GM23338 (cell line): ENCODE data around the gene EMP2. TPM values are rescaled to one million over a fixed set of nuclear protein-coding genes. Genes with fewer than 3 reads are reported as not detected.

ENCODE experiments used
- ATAC-seq: fragments of 200-7000 bp; cut with Tn5 transposase; 3 replicates; pipeline ENCODE4 v1.9.1; 2020
- DNase-seq: peaks from one replicate; pipeline ENCODE4 v3.0.0-alpha.2; 2015; ENCODE audit warnings: low spot score
- H2AFZ ChIP-seq: fragments of 200-600 bp; sonication (generic); 2 replicates; pipeline ENCODE4 v1.8.0; 2016; ENCODE audit warnings: antibody characterized with exemption, mild to moderate bottlenecking, moderate library complexity
- H3F3A ChIP-seq: fragments of 200-600 bp; sonication (generic); replicated peaks from 2 replicates; pipeline ENCODE4 v1.8.0; 2017; ENCODE audit warnings: antibody characterized with exemption, mixed run types, low read depth
- H3K27ac ChIP-seq: fragments of 200-600 bp; sonication (generic); 2 replicates; pipeline ENCODE4 v1.6.1; 2016; ENCODE audit warnings: low read depth
- H3K27me3 ChIP-seq: fragments of 200-600 bp; sonication (generic); 2 replicates; pipeline ENCODE4 v1.8.0; 2016; ENCODE audit warnings: mild to moderate bottlenecking, mixed run types, moderate library complexity; ENCODE audit not compliant: insufficient read depth
- H3K36me3 ChIP-seq: fragments of 200-600 bp; sonication (generic); 2 replicates; pipeline ENCODE4 v1.8.0; 2016; ENCODE audit warnings: mild to moderate bottlenecking; ENCODE audit not compliant: insufficient read depth
- H3K4me1 ChIP-seq: fragments of 200-600 bp; sonication (generic); 2 replicates; pipeline ENCODE4 v1.8.0; 2016; ENCODE audit warnings: mild to moderate bottlenecking, moderate library complexity; ENCODE audit not compliant: insufficient read depth
- H3K4me2 ChIP-seq: fragments of 200-600 bp; sonication (generic); 2 replicates; pipeline ENCODE4 v1.7.1; 2017; ENCODE audit warnings: mixed run types
- H3K4me3 ChIP-seq: fragments of 200-600 bp; sonication (generic); 2 replicates; pipeline ENCODE4 v1.6.1; 2016; ENCODE audit warnings: mixed run types
- H3K79me2 ChIP-seq: fragments of 200-600 bp; sonication (generic); replicated peaks from 2 replicates; pipeline ENCODE4 v1.8.0; 2017; ENCODE audit warnings: mild to moderate bottlenecking; ENCODE audit not compliant: insufficient read depth
- H3K9me2 ChIP-seq: fragments of 200-600 bp; sonication (generic); 2 replicates; pipeline ENCODE4 v1.8.0; 2017; ENCODE audit not compliant: insufficient read depth
- H4K20me1 ChIP-seq: fragments of 200-600 bp; sonication (generic); replicated peaks from 2 replicates; pipeline ENCODE4 v1.8.0; 2017; ENCODE audit warnings: mild to moderate bottlenecking; ENCODE audit not compliant: insufficient read depth
- H3K27ac Mint-ChIP-seq: 2 replicates; pipeline ENCODE4 v1.8.0; 2020; ENCODE audit warnings: inconsistent platforms, mild to moderate bottlenecking, moderate library complexity, mixed read lengths
- H3K27me3 Mint-ChIP-seq: 3 replicates; pipeline ENCODE4 v1.8.0; 2022; ENCODE audit warnings: low read depth, mild to moderate bottlenecking, moderate library complexity, mixed read lengths, inconsistent platforms; ENCODE audit not compliant: insufficient read depth, poor library complexity
- H3K36me3 Mint-ChIP-seq: 3 replicates; pipeline ENCODE4 v1.8.0; 2021; ENCODE audit warnings: low read depth, mild to moderate bottlenecking, inconsistent platforms, moderate library complexity, mixed read lengths
- H3K4me1 Mint-ChIP-seq: 3 replicates; pipeline ENCODE4 v1.8.0; 2020; ENCODE audit warnings: mild to moderate bottlenecking, inconsistent platforms, mixed read lengths
- H3K4me3 Mint-ChIP-seq: 3 replicates; pipeline ENCODE4 v1.8.0; 2021; ENCODE audit warnings: moderate library complexity, mild to moderate bottlenecking, inconsistent platforms, mixed read lengths
- H3K9me3 Mint-ChIP-seq: 3 replicates; pipeline ENCODE4 v1.8.0; 2020; ENCODE audit warnings: moderate library complexity, mild to moderate bottlenecking, inconsistent platforms, mixed read lengths
- CREB1 ChIP-seq: fragments of 250-450 bp; sonication (Bioruptor Pico); IDR thresholded peaks from 2 replicates; pipeline ENCODE4 v1.5.0; 2020; ENCODE audit warnings: low read depth, mild to moderate bottlenecking, moderate library complexity
- ETS1 ChIP-seq: IDR thresholded peaks from 2 replicates; pipeline ENCODE4 v1.6.1; 2016; ENCODE audit warnings: antibody characterized with exemption
- EZH2 ChIP-seq: fragments of 200-600 bp; sonication (generic); IDR thresholded peaks from one replicate; pipeline ENCODE4 v1.8.0; 2017; ENCODE audit warnings: antibody characterized with exemption, mild to moderate bottlenecking, low read depth; ENCODE audit not compliant: unreplicated experiment
- EZH2phosphoT487 ChIP-seq: fragments of 200-600 bp; sonication (generic); IDR thresholded peaks from one replicate; pipeline ENCODE4 v1.8.1; 2018; ENCODE audit warnings: antibody characterized with exemption; ENCODE audit not compliant: unreplicated experiment
- JUNB ChIP-seq: IDR thresholded peaks from one replicate; pipeline ENCODE4 v1.6.1; 2016; ENCODE audit warnings: antibody characterized with exemption; ENCODE audit not compliant: unreplicated experiment
- NANOG ChIP-seq: IDR thresholded peaks from 2 replicates; pipeline ENCODE4 v1.6.1; 2016; ENCODE audit warnings: antibody characterized with exemption, borderline replicate concordance
- POLR2AphosphoS5 ChIP-seq: IDR thresholded peaks from 2 replicates; pipeline ENCODE4 v1.6.1; 2016; ENCODE audit warnings: antibody characterized with exemption, low read depth
- STAT1 ChIP-seq: IDR thresholded peaks from one replicate; pipeline ENCODE4 v1.6.1; 2016; ENCODE audit warnings: antibody characterized with exemption; ENCODE audit not compliant: unreplicated experiment
- ZNF114 ChIP-seq: fragments of 250-450 bp; sonication (Bioruptor Pico); IDR thresholded peaks from 2 replicates; pipeline ENCODE4 v1.5.0; 2020; ENCODE audit warnings: mild to moderate bottlenecking, moderate library complexity
- ZNF331 ChIP-seq: fragments of 250-450 bp; sonication (Bioruptor Pico); IDR thresholded peaks from 2 replicates; pipeline ENCODE4 v1.5.0; 2020; ENCODE audit warnings: low read depth, mild to moderate bottlenecking, moderate library complexity
- polyA plus RNA-seq: library from polyadenylated mRNA; unstranded; fragments of >200 nt; fragmentation: Nextera tagmentation; extraction: Ambion mirVana; gene quantifications from 2 replicates; pipeline ENCODE4 v1.2.1, GENCODE V29; 2016
- total RNA-seq: library from RNA; depleted of rRNA; stranded (reverse); fragments of >200 nt; shearing (Covaris generic); gene quantifications from 2 replicates; pipeline ENCODE4 v1.2.3, GENCODE V29; 2014
- TF ChIP-seq, protein P1 (sequence below): IDR thresholded peaks from one replicate; pipeline ENCODE4 v1.6.1; 2018; ENCODE audit warnings: antibody characterized with exemption; ENCODE audit not compliant: unreplicated experiment
- TF ChIP-seq, protein P2 (sequence below): fragments of 250-450 bp; sonication (Bioruptor Pico); IDR thresholded peaks from 2 replicates; pipeline ENCODE4 v1.5.0; 2020; ENCODE audit warnings: mild to moderate bottlenecking, moderate library complexity
- TF ChIP-seq, protein P3 (sequence below), 2 experiments: fragments of 200-600 bp in 1 of 2; sonication (generic) in 1 of 2; conservative IDR thresholded peaks; 2 replicates each; pipeline versions ENCODE4 v1.5.1 to v1.6.1; 2016 to 2017; ENCODE audit warnings: antibody characterized with exemption in 2 of 2, low read depth in 2 of 2, mild to moderate bottlenecking in 2 of 2, moderate library complexity in 1 of 2

EMP2 gene
- total and polyA plus RNA-seq, 2 experiments from 2014 or later: 7.3 to 40.1 TPM

DNA sequence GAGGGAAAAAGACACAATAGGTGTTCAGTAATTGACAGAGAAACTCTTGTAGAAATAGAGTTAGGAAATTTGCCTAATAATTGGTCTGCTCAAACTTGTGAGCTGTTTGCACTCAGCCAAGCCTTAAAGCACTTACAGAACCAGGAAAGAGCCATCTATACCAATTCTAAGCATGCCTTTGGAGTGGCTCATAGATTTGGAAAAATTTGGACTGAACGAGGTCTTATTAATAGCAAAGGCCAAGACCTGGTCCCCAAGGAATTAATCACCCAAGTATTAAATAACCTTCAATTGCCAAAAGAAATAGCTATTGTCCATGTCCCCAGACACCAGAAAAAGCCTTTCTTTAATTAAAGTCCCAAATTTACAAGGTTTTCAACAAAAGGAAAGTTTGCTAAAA is 90.3 kb downstream of the EMP2 start:
- peaks cover 44% of the 10 kb centered on the region for H3K9me3 Mint-ChIP-seq
- TF ChIP-seq NANOG: no peak
- no peak for TF ChIP-seq EZH2phosphoT487
- no peak for TF ChIP-seq ZNF331 (CRISPR knock-in tag)
- TF ChIP-seq CREB1 (CRISPR knock-in tag): no peak
- TF ChIP-seq ZNF114: no peak
- TF ChIP-seq, protein P1, sequence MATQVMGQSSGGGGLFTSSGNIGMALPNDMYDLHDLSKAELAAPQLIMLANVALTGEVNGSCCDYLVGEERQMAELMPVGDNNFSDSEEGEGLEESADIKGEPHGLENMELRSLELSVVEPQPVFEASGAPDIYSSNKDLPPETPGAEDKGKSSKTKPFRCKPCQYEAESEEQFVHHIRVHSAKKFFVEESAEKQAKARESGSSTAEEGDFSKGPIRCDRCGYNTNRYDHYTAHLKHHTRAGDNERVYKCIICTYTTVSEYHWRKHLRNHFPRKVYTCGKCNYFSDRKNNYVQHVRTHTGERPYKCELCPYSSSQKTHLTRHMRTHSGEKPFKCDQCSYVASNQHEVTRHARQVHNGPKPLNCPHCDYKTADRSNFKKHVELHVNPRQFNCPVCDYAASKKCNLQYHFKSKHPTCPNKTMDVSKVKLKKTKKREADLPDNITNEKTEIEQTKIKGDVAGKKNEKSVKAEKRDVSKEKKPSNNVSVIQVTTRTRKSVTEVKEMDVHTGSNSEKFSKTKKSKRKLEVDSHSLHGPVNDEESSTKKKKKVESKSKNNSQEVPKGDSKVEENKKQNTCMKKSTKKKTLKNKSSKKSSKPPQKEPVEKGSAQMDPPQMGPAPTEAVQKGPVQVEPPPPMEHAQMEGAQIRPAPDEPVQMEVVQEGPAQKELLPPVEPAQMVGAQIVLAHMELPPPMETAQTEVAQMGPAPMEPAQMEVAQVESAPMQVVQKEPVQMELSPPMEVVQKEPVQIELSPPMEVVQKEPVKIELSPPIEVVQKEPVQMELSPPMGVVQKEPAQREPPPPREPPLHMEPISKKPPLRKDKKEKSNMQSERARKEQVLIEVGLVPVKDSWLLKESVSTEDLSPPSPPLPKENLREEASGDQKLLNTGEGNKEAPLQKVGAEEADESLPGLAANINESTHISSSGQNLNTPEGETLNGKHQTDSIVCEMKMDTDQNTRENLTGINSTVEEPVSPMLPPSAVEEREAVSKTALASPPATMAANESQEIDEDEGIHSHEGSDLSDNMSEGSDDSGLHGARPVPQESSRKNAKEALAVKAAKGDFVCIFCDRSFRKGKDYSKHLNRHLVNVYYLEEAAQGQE: no peak
- no peak for TF ChIP-seq JUNB
- TF ChIP-seq, protein P2, sequence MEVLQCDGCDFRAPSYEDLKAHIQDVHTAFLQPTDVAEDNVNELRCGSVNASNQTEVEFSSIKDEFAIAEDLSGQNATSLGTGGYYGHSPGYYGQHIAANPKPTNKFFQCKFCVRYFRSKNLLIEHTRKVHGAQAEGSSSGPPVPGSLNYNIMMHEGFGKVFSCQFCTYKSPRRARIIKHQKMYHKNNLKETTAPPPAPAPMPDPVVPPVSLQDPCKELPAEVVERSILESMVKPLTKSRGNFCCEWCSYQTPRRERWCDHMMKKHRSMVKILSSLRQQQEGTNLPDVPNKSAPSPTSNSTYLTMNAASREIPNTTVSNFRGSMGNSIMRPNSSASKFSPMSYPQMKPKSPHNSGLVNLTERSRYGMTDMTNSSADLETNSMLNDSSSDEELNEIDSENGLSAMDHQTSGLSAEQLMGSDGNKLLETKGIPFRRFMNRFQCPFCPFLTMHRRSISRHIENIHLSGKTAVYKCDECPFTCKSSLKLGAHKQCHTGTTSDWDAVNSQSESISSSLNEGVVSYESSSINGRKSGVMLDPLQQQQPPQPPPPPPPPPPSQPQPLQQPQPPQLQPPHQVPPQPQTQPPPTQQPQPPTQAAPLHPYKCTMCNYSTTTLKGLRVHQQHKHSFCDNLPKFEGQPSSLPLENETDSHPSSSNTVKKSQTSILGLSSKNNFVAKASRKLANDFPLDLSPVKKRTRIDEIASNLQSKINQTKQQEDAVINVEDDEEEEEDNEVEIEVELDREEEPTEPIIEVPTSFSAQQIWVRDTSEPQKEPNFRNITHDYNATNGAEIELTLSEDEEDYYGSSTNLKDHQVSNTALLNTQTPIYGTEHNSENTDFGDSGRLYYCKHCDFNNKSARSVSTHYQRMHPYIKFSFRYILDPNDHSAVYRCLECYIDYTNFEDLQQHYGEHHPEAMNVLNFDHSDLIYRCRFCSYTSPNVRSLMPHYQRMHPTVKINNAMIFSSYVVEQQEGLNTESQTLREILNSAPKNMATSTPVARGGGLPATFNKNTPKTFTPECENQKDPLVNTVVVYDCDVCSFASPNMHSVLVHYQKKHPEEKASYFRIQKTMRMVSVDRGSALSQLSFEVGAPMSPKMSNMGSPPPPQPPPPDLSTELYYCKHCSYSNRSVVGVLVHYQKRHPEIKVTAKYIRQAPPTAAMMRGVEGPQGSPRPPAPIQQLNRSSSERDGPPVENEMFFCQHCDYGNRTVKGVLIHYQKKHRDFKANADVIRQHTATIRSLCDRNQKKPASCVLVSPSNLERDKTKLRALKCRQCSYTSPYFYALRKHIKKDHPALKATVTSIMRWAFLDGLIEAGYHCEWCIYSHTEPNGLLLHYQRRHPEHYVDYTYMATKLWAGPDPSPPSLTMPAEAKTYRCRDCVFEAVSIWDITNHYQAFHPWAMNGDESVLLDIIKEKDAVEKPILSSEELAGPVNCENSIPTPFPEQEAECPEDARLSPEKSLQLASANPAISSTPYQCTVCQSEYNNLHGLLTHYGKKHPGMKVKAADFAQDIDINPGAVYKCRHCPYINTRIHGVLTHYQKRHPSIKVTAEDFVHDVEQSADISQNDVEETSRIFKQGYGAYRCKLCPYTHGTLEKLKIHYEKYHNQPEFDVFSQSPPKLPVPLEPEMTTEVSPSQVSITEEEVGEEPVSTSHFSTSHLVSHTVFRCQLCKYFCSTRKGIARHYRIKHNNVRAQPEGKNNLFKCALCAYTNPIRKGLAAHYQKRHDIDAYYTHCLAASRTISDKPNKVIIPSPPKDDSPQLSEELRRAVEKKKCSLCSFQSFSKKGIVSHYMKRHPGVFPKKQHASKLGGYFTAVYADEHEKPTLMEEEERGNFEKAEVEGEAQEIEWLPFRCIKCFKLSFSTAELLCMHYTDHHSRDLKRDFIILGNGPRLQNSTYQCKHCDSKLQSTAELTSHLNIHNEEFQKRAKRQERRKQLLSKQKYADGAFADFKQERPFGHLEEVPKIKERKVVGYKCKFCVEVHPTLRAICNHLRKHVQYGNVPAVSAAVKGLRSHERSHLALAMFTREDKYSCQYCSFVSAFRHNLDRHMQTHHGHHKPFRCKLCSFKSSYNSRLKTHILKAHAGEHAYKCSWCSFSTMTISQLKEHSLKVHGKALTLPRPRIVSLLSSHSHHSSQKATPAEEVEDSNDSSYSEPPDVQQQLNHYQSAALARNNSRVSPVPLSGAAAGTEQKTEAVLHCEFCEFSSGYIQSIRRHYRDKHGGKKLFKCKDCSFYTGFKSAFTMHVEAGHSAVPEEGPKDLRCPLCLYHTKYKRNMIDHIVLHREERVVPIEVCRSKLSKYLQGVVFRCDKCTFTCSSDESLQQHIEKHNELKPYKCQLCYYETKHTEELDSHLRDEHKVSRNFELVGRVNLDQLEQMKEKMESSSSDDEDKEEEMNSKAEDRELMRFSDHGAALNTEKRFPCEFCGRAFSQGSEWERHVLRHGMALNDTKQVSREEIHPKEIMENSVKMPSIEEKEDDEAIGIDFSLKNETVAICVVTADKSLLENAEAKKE (CRISPR knock-in tag): no peak
- no peak for TF ChIP-seq STAT1
- no peak for TF ChIP-seq ETS1
- no peak for TF ChIP-seq EZH2
- no peak for TF ChIP-seq POLR2AphosphoS5
- TF ChIP-seq, protein P3, sequence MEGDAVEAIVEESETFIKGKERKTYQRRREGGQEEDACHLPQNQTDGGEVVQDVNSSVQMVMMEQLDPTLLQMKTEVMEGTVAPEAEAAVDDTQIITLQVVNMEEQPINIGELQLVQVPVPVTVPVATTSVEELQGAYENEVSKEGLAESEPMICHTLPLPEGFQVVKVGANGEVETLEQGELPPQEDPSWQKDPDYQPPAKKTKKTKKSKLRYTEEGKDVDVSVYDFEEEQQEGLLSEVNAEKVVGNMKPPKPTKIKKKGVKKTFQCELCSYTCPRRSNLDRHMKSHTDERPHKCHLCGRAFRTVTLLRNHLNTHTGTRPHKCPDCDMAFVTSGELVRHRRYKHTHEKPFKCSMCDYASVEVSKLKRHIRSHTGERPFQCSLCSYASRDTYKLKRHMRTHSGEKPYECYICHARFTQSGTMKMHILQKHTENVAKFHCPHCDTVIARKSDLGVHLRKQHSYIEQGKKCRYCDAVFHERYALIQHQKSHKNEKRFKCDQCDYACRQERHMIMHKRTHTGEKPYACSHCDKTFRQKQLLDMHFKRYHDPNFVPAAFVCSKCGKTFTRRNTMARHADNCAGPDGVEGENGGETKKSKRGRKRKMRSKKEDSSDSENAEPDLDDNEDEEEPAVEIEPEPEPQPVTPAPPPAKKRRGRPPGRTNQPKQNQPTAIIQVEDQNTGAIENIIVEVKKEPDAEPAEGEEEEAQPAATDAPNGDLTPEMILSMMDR (conservative IDR thresholded peaks at IDR 0.05; ENCODE audit: low read depth in 2 of 2): no peak
- no peaks in the 10 kb centered on the region for H3F3A ChIP-seq
- no peak overlapping the region for H3K27ac ChIP-seq
- no peaks in the 10 kb centered on the region for H3K79me2 ChIP-seq
- H3K27ac Mint-ChIP-seq: no peak overlapping the region
- peaks cover 32% of the 10 kb centered on the region for H3K36me3 Mint-ChIP-seq
- H3K4me2 ChIP-seq: no peak overlapping the region
- no peak overlapping the region for H3K4me3 Mint-ChIP-seq
- peaks cover 4% of the 10 kb centered on the region; the same call in 1 of the 2 replicates for H3K4me1 ChIP-seq
- H3K4me1 Mint-ChIP-seq: no peaks in the 10 kb centered on the region
- ATAC-seq (no peak), DNase-seq (no peak)
- H4K20me1 ChIP-seq: no peaks in the 10 kb centered on the region
- H3K27me3 ChIP-seq: no peaks in the 10 kb centered on the region
- H3K4me3 ChIP-seq: no peak overlapping the region
- peaks cover 4% of the 10 kb centered on the region for H3K27me3 Mint-ChIP-seq
- H3K36me3 ChIP-seq: no peaks in the 10 kb centered on the region; the same call in 1 of the 2 replicates
- peak overlapping the region; percentile 70; the same call in 1 of the 2 replicates for H2AFZ ChIP-seq
- no peaks in the 10 kb centered on the region for H3K9me2 ChIP-seq
